ENCODE measurements around the gene ADISSP.
A peak's percentile ranks its signal among the peaks of the same experiment; 100 is the strongest.

The ADISSP gene

GRCh38 chr20:3797592-3798372, 30.2 kb upstream of the ADISSP start:
- Histone ChIP-seq H3K27me3 (ENCODE audit: control insufficient read depth, low read length) (no peaks in the 10 kb centered on the region), H3K9me2 (replicated peaks; ENCODE audit: control insufficient read depth, low read length) (no peaks in the 10 kb centered on the region), H3K4me3 (ENCODE audit: low read length) (peak overlapping the region; percentile 75), H3K4me1 (ENCODE audit: control insufficient read depth, low read length) (peaks cover 57% of the 10 kb centered on the region), H3K9me3 (ENCODE audit: control insufficient read depth, insufficient read depth, low read length) (no peaks in the 10 kb centered on the region), H3K79me2 (ENCODE audit: control insufficient read depth, low read length) (peaks cover 26% of the 10 kb centered on the region), H3K36me3 (ENCODE audit: control insufficient read depth, low read length) (peaks cover 38% of the 10 kb centered on the region), H3K4me2 (ENCODE audit: low read length) (peak overlapping the region; percentile 83), H4K20me1 (ENCODE audit: control insufficient read depth, insufficient read depth, low read depth, low read length) (no peaks in the 10 kb centered on the region), H3F3A (ENCODE audit: control insufficient read depth, insufficient read depth) (peaks cover 12% of the 10 kb centered on the region; the same call in 1 of the 2 replicates), H3K27ac (ENCODE audit: low read depth, low read length) (peak overlapping the region; percentile 72; the same call in 1 of the 2 replicates)
- TF ChIP-seq EZH2phosphoT487 (IDR thresholded peaks at IDR 0.05; ENCODE audit: borderline replicate concordance, low read length): no peak
- no peak for TF ChIP-seq CTCF (IDR thresholded peaks at IDR 0.05; ENCODE audit: low read depth, low read length, poor library complexity, severe bottlenecking)

- Histone ChIP-seq H3F3A (ENCODE audit: control insufficient read depth, insufficient read depth) (peaks cover 13% of the 10 kb centered on the region; the same call in 1 of the 2 replicates), H3K27ac (ENCODE audit: low read depth, low read length) (no peak overlapping the region), H3K27me3 (ENCODE audit: control insufficient read depth, low read length) (no peaks in the 10 kb centered on the region), H3K4me1 (ENCODE audit: control insufficient read depth, low read length) (peaks cover 57% of the 10 kb centered on the region), H4K20me1 (ENCODE audit: control insufficient read depth, insufficient read depth, low read depth, low read length) (no peaks in the 10 kb centered on the region), H3K4me2 (ENCODE audit: low read length) (peak overlapping the region; percentile 83), H3K9me2 (replicated peaks; ENCODE audit: control insufficient read depth, low read length) (no peaks in the 10 kb centered on the region), H3K79me2 (ENCODE audit: control insufficient read depth, low read length) (peaks cover 26% of the 10 kb centered on the region), H3K4me3 (ENCODE audit: low read length) (peak overlapping the region; percentile 75), H3K9me3 (ENCODE audit: control insufficient read depth, insufficient read depth, low read length) (no peaks in the 10 kb centered on the region), H3K36me3 (ENCODE audit: control insufficient read depth, low read length) (peaks cover 32% of the 10 kb centered on the region)
- TF ChIP-seq EZH2phosphoT487 (IDR thresholded peaks at IDR 0.05; ENCODE audit: borderline replicate concordance, low read length): no peak
- no peak for TF ChIP-seq CTCF (IDR thresholded peaks at IDR 0.05; ENCODE audit: low read depth, low read length, poor library complexity, severe bottlenecking)
These were observed 29.6 kb upstream of the ADISSP start for GRCh38 chr20:3797226-3797545.

GRCh38 chr20:3796477-3797225, 29.1 kb upstream of the ADISSP start:
- peaks cover 57% of the 10 kb centered on the region for H3K4me1 ChIP-seq (ENCODE audit: control insufficient read depth, low read length)
- peaks cover 27% of the 10 kb centered on the region for H3K36me3 ChIP-seq (ENCODE audit: control insufficient read depth, low read length)
- H4K20me1 ChIP-seq (ENCODE audit: control insufficient read depth, insufficient read depth, low read depth, low read length): no peaks in the 10 kb centered on the region
- no peaks in the 10 kb centered on the region for H3K27me3 ChIP-seq (ENCODE audit: control insufficient read depth, low read length)
- no peaks in the 10 kb centered on the region for H3K9me3 ChIP-seq (ENCODE audit: control insufficient read depth, insufficient read depth, low read length)
- H3K4me2 ChIP-seq (ENCODE audit: low read length): peak overlapping the region; percentile 83
- no peak overlapping the region for H3K27ac ChIP-seq (ENCODE audit: low read depth, low read length)
- no peaks in the 10 kb centered on the region for H3K9me2 ChIP-seq (replicated peaks; ENCODE audit: control insufficient read depth, low read length)
- H3K79me2 ChIP-seq (ENCODE audit: control insufficient read depth, low read length): peaks cover 26% of the 10 kb centered on the region
- peak overlapping the region; percentile 75 for H3K4me3 ChIP-seq (ENCODE audit: low read length)
- no peak for TF ChIP-seq EZH2phosphoT487 (IDR thresholded peaks at IDR 0.05; ENCODE audit: borderline replicate concordance, low read length)
- no peak for TF ChIP-seq CTCF (IDR thresholded peaks at IDR 0.05; ENCODE audit: low read depth, low read length, poor library complexity, severe bottlenecking)
- H3F3A ChIP-seq (ENCODE audit: control insufficient read depth, insufficient read depth): peaks cover 13% of the 10 kb centered on the region; the same call in 1 of the 2 replicates

Data from DOHH2 (cell line).